ENCODE data around the gene GPLD1. TPM values are rescaled to one million over a fixed set of nuclear protein-coding genes. Genes with fewer than 3 reads are reported as not detected.

GPLD1 gene
- total and polyA plus RNA-seq, 2 donors (not counting 1 experiment from before 2014, with no cell fraction given): under 0.01 to 0.07 TPM

DNA sequence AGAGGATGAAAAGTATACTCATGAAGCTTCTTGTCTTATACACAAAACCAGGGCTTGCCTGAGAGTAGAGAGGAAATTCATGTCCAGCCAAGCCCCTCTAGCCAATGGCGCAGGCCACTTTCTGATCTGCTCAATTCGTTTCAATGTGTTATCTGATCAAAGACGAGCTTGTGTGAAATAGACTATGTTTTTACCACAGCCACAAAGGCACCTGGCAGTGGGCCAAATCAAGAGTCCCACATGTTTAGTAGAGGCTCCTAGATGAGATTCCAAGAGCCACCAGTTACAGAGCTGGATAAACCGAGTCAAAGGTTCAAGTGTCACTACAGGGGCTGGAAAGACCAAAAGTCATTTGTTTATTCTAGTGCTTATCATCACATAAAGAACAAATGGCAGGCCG, 34.9 kb downstream of the GPLD1 start:
- Histone ChIP-seq H3K4me2 (ENCODE audit: extremely low read depth, insufficient read depth, low read length) (no peak overlapping the region), H3K79me2 (ENCODE audit: control insufficient read depth, insufficient read depth, low read length) (no peaks in the 10 kb centered on the region), H3K4me1 (ENCODE audit: control insufficient read depth, extremely low read depth, insufficient read depth, low read length) (no peaks in the 10 kb centered on the region), H3K9ac (ENCODE audit: insufficient read depth, low read length) (no peak overlapping the region), H3K36me3 (ENCODE audit: control insufficient read depth, insufficient read depth, low read length) (no peaks in the 10 kb centered on the region), H2AFZ (ENCODE audit: low read length) (no peak overlapping the region), H3K4me3 (replicated peaks in 1 of 4; ENCODE audit: control extremely low read depth in 1 of 4, insufficient read depth in 1 of 4, low read depth in 3 of 4, low read length in 4 of 4) (no peak overlapping the region), H3K27ac (ENCODE audit: insufficient read depth, low read length) (no peak overlapping the region), H3K27me3 (ENCODE audit: control insufficient read depth, insufficient read depth, low read length) (no peaks in the 10 kb centered on the region), H3K9me3 (ENCODE audit: control insufficient read depth, insufficient read depth, low read depth, low read length) (no peaks in the 10 kb centered on the region), H4K20me1 (ENCODE audit: control insufficient read depth, extremely low read depth, insufficient read depth, low read length) (no peaks in the 10 kb centered on the region)
- no peak for DNase-seq (ENCODE audit: low read depth in 2 of 2)
- TF ChIP-seq, protein P1, sequence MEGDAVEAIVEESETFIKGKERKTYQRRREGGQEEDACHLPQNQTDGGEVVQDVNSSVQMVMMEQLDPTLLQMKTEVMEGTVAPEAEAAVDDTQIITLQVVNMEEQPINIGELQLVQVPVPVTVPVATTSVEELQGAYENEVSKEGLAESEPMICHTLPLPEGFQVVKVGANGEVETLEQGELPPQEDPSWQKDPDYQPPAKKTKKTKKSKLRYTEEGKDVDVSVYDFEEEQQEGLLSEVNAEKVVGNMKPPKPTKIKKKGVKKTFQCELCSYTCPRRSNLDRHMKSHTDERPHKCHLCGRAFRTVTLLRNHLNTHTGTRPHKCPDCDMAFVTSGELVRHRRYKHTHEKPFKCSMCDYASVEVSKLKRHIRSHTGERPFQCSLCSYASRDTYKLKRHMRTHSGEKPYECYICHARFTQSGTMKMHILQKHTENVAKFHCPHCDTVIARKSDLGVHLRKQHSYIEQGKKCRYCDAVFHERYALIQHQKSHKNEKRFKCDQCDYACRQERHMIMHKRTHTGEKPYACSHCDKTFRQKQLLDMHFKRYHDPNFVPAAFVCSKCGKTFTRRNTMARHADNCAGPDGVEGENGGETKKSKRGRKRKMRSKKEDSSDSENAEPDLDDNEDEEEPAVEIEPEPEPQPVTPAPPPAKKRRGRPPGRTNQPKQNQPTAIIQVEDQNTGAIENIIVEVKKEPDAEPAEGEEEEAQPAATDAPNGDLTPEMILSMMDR (conservative IDR thresholded peaks at IDR 0.05 in 1 of 2, IDR thresholded peaks at IDR 0.05 in 1 of 2; ENCODE audit: low read depth in 1 of 2, low read length in 2 of 2): no peak
- no peak for TF ChIP-seq EZH2 (IDR thresholded peaks at IDR 0.05; ENCODE audit: low read length, missing control alignments)

DNA sequence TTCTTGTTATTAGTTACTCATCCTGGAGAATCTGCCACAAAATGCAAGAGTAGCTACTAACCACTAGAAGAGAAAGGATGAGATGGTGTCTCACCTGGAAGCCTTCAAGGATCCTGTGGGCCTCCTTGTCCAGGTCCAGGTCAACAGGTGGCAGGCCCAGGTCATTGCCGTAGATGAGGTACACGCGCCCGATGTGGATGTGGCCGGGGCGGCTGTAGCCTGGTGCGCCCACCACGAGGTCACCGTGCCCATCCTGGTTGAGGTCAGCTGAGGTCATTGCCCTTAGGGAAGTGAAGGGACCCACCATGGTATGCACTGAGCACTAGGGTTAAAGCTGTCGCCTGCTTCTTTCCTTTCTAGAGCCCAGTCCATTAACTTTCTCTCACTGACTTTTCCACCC, 35.5 kb downstream of the GPLD1 start:
- Histone ChIP-seq H3K79me2 (ENCODE audit: control insufficient read depth, insufficient read depth, low read length) (no peaks in the 10 kb centered on the region), H3K4me2 (ENCODE audit: extremely low read depth, insufficient read depth, low read length) (no peak overlapping the region), H3K9me3 (ENCODE audit: control insufficient read depth, insufficient read depth, low read depth, low read length) (no peaks in the 10 kb centered on the region), H3K4me1 (ENCODE audit: control insufficient read depth, extremely low read depth, insufficient read depth, low read length) (no peaks in the 10 kb centered on the region), H3K27me3 (ENCODE audit: control insufficient read depth, insufficient read depth, low read length) (no peaks in the 10 kb centered on the region), H3K9ac (ENCODE audit: insufficient read depth, low read length) (no peak overlapping the region), H3K27ac (ENCODE audit: insufficient read depth, low read length) (no peak overlapping the region), H4K20me1 (ENCODE audit: control insufficient read depth, extremely low read depth, insufficient read depth, low read length) (no peaks in the 10 kb centered on the region), H3K36me3 (ENCODE audit: control insufficient read depth, insufficient read depth, low read length) (no peaks in the 10 kb centered on the region), H2AFZ (ENCODE audit: low read length) (no peak overlapping the region), H3K4me3 (replicated peaks in 1 of 4; ENCODE audit: control extremely low read depth in 1 of 4, insufficient read depth in 1 of 4, low read depth in 3 of 4, low read length in 4 of 4) (no peak overlapping the region)
- TF ChIP-seq EZH2 (IDR thresholded peaks at IDR 0.05; ENCODE audit: low read length, missing control alignments): no peak
- TF ChIP-seq, protein P1 (conservative IDR thresholded peaks at IDR 0.05 in 1 of 2, IDR thresholded peaks at IDR 0.05 in 1 of 2; ENCODE audit: low read depth in 1 of 2, low read length in 2 of 2): no peak
- no peak for DNase-seq (ENCODE audit: low read depth in 2 of 2)

DNA sequence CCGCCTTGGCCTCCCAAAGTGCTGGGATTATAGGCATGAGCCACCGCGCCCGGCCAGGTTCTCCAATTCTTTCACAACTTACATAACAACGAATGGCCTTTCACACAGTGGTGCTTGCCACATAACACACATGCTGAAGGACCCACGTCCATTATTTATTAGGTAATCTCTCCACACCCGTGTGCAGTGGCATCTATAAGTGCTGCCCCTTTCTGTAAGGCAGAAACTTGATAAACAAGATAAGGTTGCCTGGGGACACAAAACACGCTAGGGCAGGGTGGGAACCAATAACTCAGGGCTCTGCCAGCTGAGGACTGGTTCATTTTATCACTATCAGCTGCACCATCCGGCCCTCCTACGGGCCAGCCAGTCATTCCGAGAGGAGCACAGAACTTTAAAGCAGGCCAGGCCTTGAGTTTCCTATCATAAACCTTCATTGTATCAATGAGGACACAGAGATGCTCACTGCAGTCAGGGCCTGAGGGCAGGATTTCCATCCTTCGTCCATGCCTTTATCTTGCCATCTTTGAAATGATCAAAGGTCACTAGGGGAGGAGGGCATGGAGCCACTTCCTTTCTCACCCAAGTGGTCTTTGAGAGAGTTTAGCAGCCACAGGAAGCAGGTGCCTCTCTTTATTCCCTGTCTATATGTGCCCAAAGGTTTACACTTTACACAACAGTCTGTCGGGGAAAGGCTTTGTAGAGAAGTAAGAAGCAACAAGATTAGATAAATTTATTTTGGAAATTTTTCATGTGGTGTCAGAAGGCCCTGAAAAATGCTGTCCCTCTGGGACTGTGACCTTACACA, 37.6 kb downstream of the GPLD1 start:
- no peaks in the 10 kb centered on the region for H3K79me2 ChIP-seq (ENCODE audit: control insufficient read depth, insufficient read depth, low read length)
- no peak for DNase-seq (ENCODE audit: low read depth in 2 of 2)
- no peak overlapping the region for H3K9ac ChIP-seq (ENCODE audit: insufficient read depth, low read length)
- no peaks in the 10 kb centered on the region for H4K20me1 ChIP-seq (ENCODE audit: control insufficient read depth, extremely low read depth, insufficient read depth, low read length)
- H2AFZ ChIP-seq (ENCODE audit: low read length): no peak overlapping the region
- no peak for TF ChIP-seq EZH2 (IDR thresholded peaks at IDR 0.05; ENCODE audit: low read length, missing control alignments)
- TF ChIP-seq, protein P1 (conservative IDR thresholded peaks at IDR 0.05 in 1 of 2, IDR thresholded peaks at IDR 0.05 in 1 of 2; ENCODE audit: low read depth in 1 of 2, low read length in 2 of 2): no peak
- H3K27ac ChIP-seq (ENCODE audit: insufficient read depth, low read length): no peak overlapping the region
- no peak overlapping the region for H3K4me2 ChIP-seq (ENCODE audit: extremely low read depth, insufficient read depth, low read length)
- no peaks in the 10 kb centered on the region for H3K36me3 ChIP-seq (ENCODE audit: control insufficient read depth, insufficient read depth, low read length)
- H3K4me1 ChIP-seq (ENCODE audit: control insufficient read depth, extremely low read depth, insufficient read depth, low read length): no peaks in the 10 kb centered on the region
- no peaks in the 10 kb centered on the region for H3K9me3 ChIP-seq (ENCODE audit: control insufficient read depth, insufficient read depth, low read depth, low read length)
- no peaks in the 10 kb centered on the region for H3K27me3 ChIP-seq (ENCODE audit: control insufficient read depth, insufficient read depth, low read length)
- H3K4me3 ChIP-seq (replicated peaks in 1 of 4; ENCODE audit: control extremely low read depth in 1 of 4, insufficient read depth in 1 of 4, low read depth in 3 of 4, low read length in 4 of 4): no peak overlapping the region
